Calu3 (cell line): ENCODE data around the gene MAP2K4. TPM values are rescaled to one million over a fixed set of nuclear protein-coding genes. Genes with fewer than 3 reads are reported as not detected.
"Not testable (repeated sequence)": the region's sequence is repeated elsewhere in the genome, so short reads cannot be mapped to it uniquely, and the experiment has no call there.

Source experiments
- BruUV-seq: library from RNA; stranded (reverse); fragments of 400-500 nt; replicated peaks from 2 replicates; lab custom pipeline; 2021; lab: Mats Ljungman, UMichigan
- CTCF ChIA-PET: fragments of 300-600 bp; sonication (Branson Sonifier 250); formaldehyde crosslinking; loops from one replicate; lab custom pipeline; 2022; ENCODE audit warnings: antibody characterized with exemption; lab: Charles Lee
- DNase-seq: peaks from one replicate; pipeline ENCODE4 v3.0.0; 2022
- H3K27ac Mint-ChIP-seq: one replicate; pipeline ENCODE4 v1.8.0; 2022; ENCODE audit warnings: mixed read lengths; ENCODE audit not compliant: unreplicated experiment
- H3K27me3 Mint-ChIP-seq: one replicate; pipeline ENCODE4 v1.8.0; 2022; ENCODE audit warnings: mixed read lengths; ENCODE audit not compliant: unreplicated experiment
- H3K36me3 Mint-ChIP-seq: one replicate; pipeline ENCODE4 v1.8.0; 2022; ENCODE audit warnings: mild to moderate bottlenecking, moderate library complexity, mixed read lengths; ENCODE audit not compliant: insufficient read depth, unreplicated experiment
- H3K4me1 Mint-ChIP-seq: one replicate; pipeline ENCODE4 v1.8.0; 2022; ENCODE audit warnings: mild to moderate bottlenecking, low read depth, mixed read lengths; ENCODE audit not compliant: unreplicated experiment
- H3K4me3 Mint-ChIP-seq: one replicate; pipeline ENCODE4 v1.8.0; 2022; ENCODE audit warnings: mild to moderate bottlenecking, low read depth, moderate library complexity, mixed read lengths; ENCODE audit not compliant: unreplicated experiment
- H3K9me3 Mint-ChIP-seq: one replicate; pipeline ENCODE4 v1.8.0; 2022; ENCODE audit warnings: low read depth, mixed read lengths; ENCODE audit not compliant: unreplicated experiment
- intact Hi-C: fragments of 100-400 bp; cut with micrococcal nuclease; formaldehyde crosslinking; loops from one replicate; pipeline ENCODE4 v1.10.0; 2022; ENCODE audit not compliant: unreplicated experiment
- total RNA-seq: library from RNA; stranded (reverse); gene quantifications from 2 replicates; pipeline ENCODE4 v1.2.3, GENCODE V29; 2022
- TF ChIP-seq, protein P1 (sequence below): fragments of 200-600 bp; IDR thresholded peaks from one replicate; pipeline ENCODE4 v1.8.0; 2022; ENCODE audit warnings: antibody characterized with exemption; ENCODE audit not compliant: unreplicated experiment

The MAP2K4 gene
- total RNA-seq, 1 experiment from 2014 or later: 16.1 TPM

DNA sequence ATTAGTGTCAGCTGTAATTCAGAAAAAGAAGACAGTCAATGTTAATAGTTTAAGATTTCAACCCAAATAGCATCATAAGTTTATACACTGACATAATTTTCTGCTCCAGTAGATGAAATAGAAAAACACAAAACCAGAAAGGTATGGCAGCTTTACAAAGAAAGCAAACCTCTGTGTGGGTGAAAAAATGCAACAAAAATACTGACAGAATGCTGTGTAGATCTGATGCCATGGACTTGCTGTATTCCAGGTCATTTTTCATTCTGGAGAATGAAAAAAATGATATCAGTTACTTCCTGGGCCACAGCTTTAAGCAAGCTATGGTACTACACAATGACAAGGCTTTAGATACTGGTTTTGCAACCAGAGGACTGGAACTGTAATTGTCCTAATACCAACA lies 116.0 kb downstream of the MAP2K4 start:
- no peak overlapping the region for H3K4me3 Mint-ChIP-seq
- CTCF ChIA-PET: no interaction called here

DNA sequence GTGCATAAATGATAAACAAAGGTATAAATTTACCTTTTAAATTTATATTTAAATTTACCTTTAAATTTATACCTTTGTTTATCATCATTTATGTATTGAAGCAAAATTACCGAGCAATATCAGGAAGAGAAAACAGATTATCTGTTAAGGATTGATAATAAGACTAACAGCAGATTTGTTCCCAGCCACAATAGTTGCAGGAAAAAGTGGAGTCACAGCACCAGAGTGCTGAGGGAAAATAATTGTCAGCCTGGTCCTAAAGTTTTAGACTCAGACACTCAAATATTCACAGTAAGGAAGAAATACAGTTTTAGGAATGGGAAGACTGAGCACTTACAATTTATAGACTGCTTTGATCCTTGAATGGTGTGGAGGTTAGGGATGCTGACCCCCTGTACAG lies 117.2 kb downstream of the MAP2K4 start:
- no peak overlapping the region for H3K4me3 Mint-ChIP-seq
- H3K4me1 Mint-ChIP-seq: no peaks in the 10 kb centered on the region
- no peak overlapping the region for H3K27ac Mint-ChIP-seq
- TF ChIP-seq, protein P1, sequence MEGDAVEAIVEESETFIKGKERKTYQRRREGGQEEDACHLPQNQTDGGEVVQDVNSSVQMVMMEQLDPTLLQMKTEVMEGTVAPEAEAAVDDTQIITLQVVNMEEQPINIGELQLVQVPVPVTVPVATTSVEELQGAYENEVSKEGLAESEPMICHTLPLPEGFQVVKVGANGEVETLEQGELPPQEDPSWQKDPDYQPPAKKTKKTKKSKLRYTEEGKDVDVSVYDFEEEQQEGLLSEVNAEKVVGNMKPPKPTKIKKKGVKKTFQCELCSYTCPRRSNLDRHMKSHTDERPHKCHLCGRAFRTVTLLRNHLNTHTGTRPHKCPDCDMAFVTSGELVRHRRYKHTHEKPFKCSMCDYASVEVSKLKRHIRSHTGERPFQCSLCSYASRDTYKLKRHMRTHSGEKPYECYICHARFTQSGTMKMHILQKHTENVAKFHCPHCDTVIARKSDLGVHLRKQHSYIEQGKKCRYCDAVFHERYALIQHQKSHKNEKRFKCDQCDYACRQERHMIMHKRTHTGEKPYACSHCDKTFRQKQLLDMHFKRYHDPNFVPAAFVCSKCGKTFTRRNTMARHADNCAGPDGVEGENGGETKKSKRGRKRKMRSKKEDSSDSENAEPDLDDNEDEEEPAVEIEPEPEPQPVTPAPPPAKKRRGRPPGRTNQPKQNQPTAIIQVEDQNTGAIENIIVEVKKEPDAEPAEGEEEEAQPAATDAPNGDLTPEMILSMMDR: no peak
- DNase-seq: no peak
- no peaks in the 10 kb centered on the region for H3K27me3 Mint-ChIP-seq
- BruUV-seq: no TSS peak
- intact Hi-C loops: no loop called here
- CTCF ChIA-PET: no interaction called here
- peaks cover 3% of the 10 kb centered on the region for H3K9me3 Mint-ChIP-seq
- peaks cover 2% of the 10 kb centered on the region for H3K36me3 Mint-ChIP-seq

More for the DNA sequence above, 116.0 kb downstream of the MAP2K4 start:
- DNase-seq: no peak
- intact Hi-C loops: no loop called here
- no TSS peak for BruUV-seq
- Mint-ChIP-seq H3K36me3 (no peaks in the 10 kb centered on the region), H3K9me3 (peaks cover 3% of the 10 kb centered on the region), H3K27me3 (no peaks in the 10 kb centered on the region), H3K27ac (no peak overlapping the region), H3K4me1 (no peaks in the 10 kb centered on the region)
- TF ChIP-seq, protein P1: no peak

DNA sequence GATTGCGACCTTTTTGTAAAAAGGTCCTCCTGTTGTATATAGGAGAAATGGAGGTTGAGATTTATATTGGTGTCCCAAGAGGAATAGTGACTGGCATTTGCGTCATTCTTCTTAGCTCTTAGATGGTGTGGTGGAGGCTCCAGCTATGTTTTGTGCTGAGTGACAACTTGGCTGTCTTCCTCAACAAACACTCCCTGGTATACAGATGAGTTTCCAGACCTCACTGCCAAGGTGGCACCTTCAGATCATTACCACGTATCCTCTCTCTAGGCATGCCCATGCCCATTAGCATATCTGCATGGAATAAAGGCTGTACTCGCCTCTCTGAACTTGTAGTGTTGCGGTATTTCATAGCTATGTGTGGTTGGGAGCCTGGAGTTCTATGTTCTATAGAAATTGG lies 120.0 kb downstream of the MAP2K4 start:
- no peak for DNase-seq
- no peak overlapping the region for H3K4me3 Mint-ChIP-seq
- peaks cover 5% of the 10 kb centered on the region for H3K36me3 Mint-ChIP-seq
- H3K27me3 Mint-ChIP-seq: no peaks in the 10 kb centered on the region
- no peaks in the 10 kb centered on the region for H3K4me1 Mint-ChIP-seq
- intact Hi-C loops: no loop called here
- no TSS peak for BruUV-seq
- H3K27ac Mint-ChIP-seq: no peak overlapping the region
- H3K9me3 Mint-ChIP-seq: peaks cover 3% of the 10 kb centered on the region
- CTCF ChIA-PET: no interaction called here
- TF ChIP-seq, protein P1: no peak

DNA sequence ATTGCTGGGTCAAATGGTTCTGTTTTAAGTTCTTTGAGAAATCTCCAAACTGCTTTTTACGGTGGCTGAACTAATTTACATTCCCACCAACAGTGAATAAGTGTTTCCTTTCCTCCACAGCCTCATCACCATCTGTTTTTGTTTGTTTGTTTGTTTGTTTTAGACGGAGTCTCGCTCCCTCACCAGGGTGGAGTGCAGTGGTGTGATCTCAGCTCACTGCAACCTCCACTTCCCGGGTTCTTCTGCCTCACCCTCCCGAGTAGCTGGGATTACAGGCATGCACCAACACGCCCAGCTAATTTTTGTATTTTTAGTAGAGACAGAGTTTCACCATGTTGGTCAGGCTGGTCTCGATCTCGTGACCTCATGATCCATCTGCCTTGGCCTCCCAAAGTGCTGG lies 141.5 kb downstream of the MAP2K4 start:
- H3K27ac Mint-ChIP-seq, intact Hi-C loops, CTCF ChIA-PET, H3K27me3 Mint-ChIP-seq, BruUV-seq, DNase-seq, H3K4me3 Mint-ChIP-seq, H3K4me1 Mint-ChIP-seq, H3K36me3 Mint-ChIP-seq: not testable (repeated sequence)
- peaks cover 21% of the 10 kb centered on the region for H3K9me3 Mint-ChIP-seq

DNA sequence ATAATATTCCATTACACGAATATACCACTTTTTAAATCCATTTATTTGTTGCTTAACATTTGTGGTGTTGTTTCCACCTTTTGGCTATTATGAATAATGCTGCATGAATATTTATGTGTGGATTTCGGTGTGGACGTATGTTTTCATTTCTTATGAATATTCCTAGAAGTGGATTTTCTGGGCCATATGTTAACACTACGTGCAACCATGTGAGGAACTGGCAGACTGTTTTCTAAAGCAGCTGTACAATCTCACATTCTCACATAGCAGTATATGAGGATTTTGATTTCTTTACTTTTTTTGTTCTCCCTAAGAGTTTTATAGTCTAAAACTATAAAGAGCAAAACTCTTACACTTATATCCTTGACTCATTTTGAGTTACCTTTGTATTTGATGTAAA lies 143.4 kb downstream of the MAP2K4 start:
- CTCF ChIA-PET: no interaction called here
- H3K27ac Mint-ChIP-seq: no peak overlapping the region

More for the DNA sequence above, 143.4 kb downstream of the MAP2K4 start:
- Mint-ChIP-seq H3K27me3 (no peaks in the 10 kb centered on the region), H3K36me3 (no peaks in the 10 kb centered on the region), H3K9me3 (peaks cover 19% of the 10 kb centered on the region), H3K4me1 (no peaks in the 10 kb centered on the region), H3K4me3 (no peak overlapping the region)
- DNase-seq: no peak
- TF ChIP-seq, protein P1: no peak
- BruUV-seq: no TSS peak
- intact Hi-C loops: no loop called here
